H1 (cell line): ENCODE results near the gene NCOA1. TPM values are rescaled to one million over a fixed set of nuclear protein-coding genes. Genes with fewer than 3 reads are reported as not detected.

Experiments
- CTCF ChIA-PET: fragments of 300-600 bp; sonication (Branson Sonifier 250); formaldehyde crosslinking; loops from one replicate; lab custom pipeline; 2021; ENCODE audit not compliant: partially characterized antibody; lab: Charles Lee
- POLR2A ChIA-PET: fragments of 300-600 bp; sonication (Branson Sonifier 250); formaldehyde crosslinking; loops from one replicate; lab custom pipeline; 2021; ENCODE audit warnings: inconsistent platforms; ENCODE audit not compliant: partially characterized antibody; lab: Charles Lee
- DNase-seq, 2 experiments: peaks; one replicate each; pipeline versions ENCODE4 v3.0.0 to v3.0.0-alpha.2; 2010 to 2022; ENCODE audit warnings: low spot score in 2 of 2, low read depth in 1 of 2, mixed read lengths in 1 of 2
- FAIRE-seq: peaks from 2 replicates; lab custom pipeline; 2011; peaks lifted over from hg19 to GRCh38; lab: Jason Lieb, UNC
- H2AFZ ChIP-seq: 2 replicates; pipeline ENCODE4 v1.8.1; 2012; ENCODE audit warnings: low read length, inconsistent platforms
- H2AK5ac ChIP-seq: 2 replicates; pipeline ENCODE4 v1.6.1; 2013; ENCODE audit warnings: low read depth, low read length
- H2BK120ac ChIP-seq: replicated peaks from 2 replicates; pipeline ENCODE3; 2013; ENCODE audit warnings: low read depth, low read length, inconsistent platforms
- H2BK12ac ChIP-seq: 2 replicates; pipeline ENCODE4 v1.6.1; 2013; ENCODE audit warnings: low read depth, low read length
- H2BK15ac ChIP-seq: 2 replicates; pipeline ENCODE4 v1.6.1; 2013; ENCODE audit warnings: low read length
- H2BK20ac ChIP-seq: 2 replicates; pipeline ENCODE4 v1.6.1; 2013; ENCODE audit warnings: low read length
- H2BK5ac ChIP-seq: 2 replicates; pipeline ENCODE4 v1.6.1; 2013; ENCODE audit warnings: low read depth, low read length
- H3K14ac ChIP-seq: 2 replicates; pipeline ENCODE4 v1.6.1; 2013; ENCODE audit warnings: inconsistent platforms; ENCODE audit not compliant: insufficient read length
- H3K18ac ChIP-seq: 2 replicates; pipeline ENCODE4 v1.6.1; 2013; ENCODE audit warnings: low read length; ENCODE audit errors: extremely low read depth
- H3K23ac ChIP-seq: 2 replicates; pipeline ENCODE4 v1.6.1; 2013; ENCODE audit warnings: inconsistent platforms; ENCODE audit not compliant: insufficient read length
- H3K23me2 ChIP-seq: 2 replicates; pipeline ENCODE4 v1.6.1; 2013; ENCODE audit warnings: low read depth, low read length
- H3K27ac ChIP-seq: 2 replicates; pipeline ENCODE4 v1.6.1; 2011; ENCODE audit warnings: low read depth, low read length, inconsistent platforms
- H3K27me3 ChIP-seq, 4 experiments: replicated peaks in 1 of 4; 1 replicate in 1 of 4; 2 replicates in 3 of 4; pipeline versions ENCODE4 v1.6.1 to v1.8.1; 2011 to 2013; ENCODE audit warnings: low read length in 3 of 4, mild to moderate bottlenecking in 3 of 4, inconsistent platforms in 2 of 4, mixed read lengths in 2 of 4, moderate library complexity in 1 of 4; ENCODE audit not compliant: control insufficient read depth in 3 of 4, insufficient read depth in 3 of 4; ENCODE audit errors: extremely low read depth in 1 of 4
- H3K36me3 ChIP-seq, 4 experiments: 2 replicates each; pipeline versions ENCODE4 v1.6.1 to v1.8.1; 2011 to 2013; ENCODE audit warnings: mild to moderate bottlenecking in 4 of 4, low read length in 3 of 4, moderate library complexity in 2 of 4, control low read depth in 1 of 4, inconsistent platforms in 1 of 4; ENCODE audit not compliant: insufficient read depth in 4 of 4, control insufficient read depth in 2 of 4
- H3K4ac ChIP-seq: replicated peaks from 2 replicates; pipeline ENCODE3; 2013; ENCODE audit warnings: low read length, low read depth, mixed read lengths, inconsistent platforms; ENCODE audit not compliant: insufficient read length
- H3K4me1 ChIP-seq, 4 experiments: replicated peaks in 1 of 4; 1 replicate in 1 of 4; 2 replicates in 3 of 4; pipeline versions ENCODE4 v1.6.1 to v1.8.1; 2011 to 2013; ENCODE audit warnings: low read length in 3 of 4, inconsistent platforms in 2 of 4, mixed read lengths in 1 of 4; ENCODE audit not compliant: insufficient read depth in 4 of 4, control insufficient read depth in 3 of 4
- H3K4me2 ChIP-seq, 2 experiments: 2 replicates each; pipeline versions ENCODE4 v1.6.1 to v1.8.1; 2011 to 2013; ENCODE audit warnings: low read depth in 2 of 2, low read length in 2 of 2, control low read depth in 1 of 2, inconsistent platforms in 1 of 2, mild to moderate bottlenecking in 1 of 2; ENCODE audit not compliant: insufficient read depth in 1 of 2
- H3K4me3 ChIP-seq, 4 experiments: fragments of 200-600, 300-600 bp in 1 of 4; sonication (generic), shearing (Covaris generic), sonication (Bioruptor Twin) in 1 of 4; 2 replicates each; pipeline versions ENCODE4 v1.5.1 to v1.8.1; 2011 to 2016; ENCODE audit warnings: low read length in 4 of 4, low read depth in 3 of 4, control low read depth in 2 of 4, inconsistent platforms in 2 of 4, mild to moderate bottlenecking in 2 of 4, mixed read lengths in 1 of 4, moderate library complexity in 1 of 4; ENCODE audit not compliant: insufficient read depth in 2 of 4; ENCODE audit errors: extremely low read depth in 1 of 4
- H3K56ac ChIP-seq: replicated peaks from 2 replicates; pipeline ENCODE3; 2013; ENCODE audit warnings: low read depth, mild to moderate bottlenecking, mixed read lengths, low read length, inconsistent platforms; ENCODE audit not compliant: insufficient read length
- H3K79me1 ChIP-seq: 2 replicates; pipeline ENCODE4 v1.6.1; 2013; ENCODE audit warnings: low read depth, low read length, control low read depth
- H3K79me2 ChIP-seq, 2 experiments: 2 replicates each; pipeline versions ENCODE4 v1.6.1 to v1.8.1; 2012 to 2013; ENCODE audit warnings: low read length in 2 of 2, mild to moderate bottlenecking in 2 of 2, inconsistent platforms in 1 of 2; ENCODE audit not compliant: insufficient read depth in 2 of 2, control insufficient read depth in 1 of 2
- H3K9ac ChIP-seq, 4 experiments: replicated peaks in 1 of 4; 1 replicate in 1 of 4; 2 replicates in 3 of 4; pipeline versions ENCODE4 v1.6.1 to v1.8.1; 2011 to 2013; ENCODE audit warnings: low read depth in 3 of 4, low read length in 3 of 4, control low read depth in 2 of 4, mild to moderate bottlenecking in 2 of 4, moderate library complexity in 2 of 4, inconsistent platforms in 1 of 4; ENCODE audit errors: extremely low read depth in 1 of 4
- H3K9me3 ChIP-seq, 2 experiments: 2 replicates each; pipeline versions ENCODE4 v1.6.1 to v1.8.1; 2012 to 2013; ENCODE audit warnings: mild to moderate bottlenecking in 2 of 2, moderate library complexity in 2 of 2, control low read depth in 1 of 2, inconsistent platforms in 1 of 2, low read depth in 1 of 2, low read length in 1 of 2, mixed read lengths in 1 of 2; ENCODE audit not compliant: insufficient read depth in 2 of 2
- H4K20me1 ChIP-seq, 2 experiments: replicated peaks in 1 of 2; 2 replicates each; pipeline versions ENCODE3 to v1.8.1; 2011 to 2013; ENCODE audit warnings: inconsistent platforms in 2 of 2, low read length in 2 of 2, mild to moderate bottlenecking in 1 of 2; ENCODE audit not compliant: insufficient read depth in 2 of 2, control insufficient read depth in 1 of 2
- H4K5ac ChIP-seq: 2 replicates; pipeline ENCODE4 v1.6.1; 2013; ENCODE audit warnings: low read length, low read depth, mixed read lengths, inconsistent platforms; ENCODE audit not compliant: insufficient read length
- H4K8ac ChIP-seq: 2 replicates; pipeline ENCODE4 v1.8.0; 2013; ENCODE audit warnings: mild to moderate bottlenecking, moderate library complexity, low read length, inconsistent platforms; ENCODE audit not compliant: insufficient read depth; ENCODE audit errors: extremely low read depth
- H4K91ac ChIP-seq: replicated peaks from 2 replicates; pipeline ENCODE3; 2013; ENCODE audit warnings: low read length, mixed read lengths, inconsistent platforms; ENCODE audit not compliant: insufficient read length
- BCL11A ChIP-seq, 2 experiments: IDR thresholded peaks; one replicate each; pipeline ENCODE4 v1.6.1; 2011; ENCODE audit warnings: low read depth in 2 of 2, low read length in 2 of 2, mild to moderate bottlenecking in 2 of 2
- BRCA1 ChIP-seq: IDR thresholded peaks from 2 replicates; pipeline ENCODE4 v1.6.1; 2012; ENCODE audit warnings: low read depth, low read length, improper control_type of control experiment
- JUN ChIP-seq: IDR thresholded peaks from 2 replicates; pipeline ENCODE4 v1.6.1; 2011; ENCODE audit warnings: low read depth, mild to moderate bottlenecking, improper control_type of control experiment, low read length
- NANOG ChIP-seq: IDR thresholded peaks from 2 replicates; pipeline ENCODE4 v1.6.1; 2011; ENCODE audit warnings: low read length, low read depth, mild to moderate bottlenecking, inconsistent platforms; ENCODE audit not compliant: insufficient read depth, poor library complexity, severe bottlenecking
- NRF1 ChIP-seq: IDR thresholded peaks from 2 replicates; pipeline ENCODE4 v1.6.1; 2011; ENCODE audit warnings: mild to moderate bottlenecking, low read depth, low read length, improper control_type of control experiment
- POLR2AphosphoS5 ChIP-seq: IDR thresholded peaks from 2 replicates; pipeline ENCODE4 v1.6.1; 2011; ENCODE audit warnings: low read depth, low read length
- SRF ChIP-seq: IDR thresholded peaks from 2 replicates; pipeline ENCODE4 v1.6.1; 2011; ENCODE audit warnings: mild to moderate bottlenecking, low read depth, low read length, moderate library complexity
- TEAD4 ChIP-seq: IDR thresholded peaks from 2 replicates; pipeline ENCODE4 v1.6.1; 2012; ENCODE audit warnings: low read depth, low read length, inconsistent platforms, mixed read lengths
- WGBS, 2 experiments: shearing (Covaris generic) in 1 of 2; methylation state at CpG; one replicate each; pipeline versions ENCODE4 v1.1.6 to v1.1.7; 2013 to 2015; ENCODE audit warnings: low lambda C conversion rate in 2 of 2, mixed read lengths in 2 of 2, inconsistent platforms in 1 of 2, low coverage in 1 of 2, missing lambda C conversion rate in 1 of 2; ENCODE audit not compliant: insufficient replicate concordance in 2 of 2, insufficient coverage in 1 of 2, insufficient read length in 1 of 2; ENCODE audit errors: extremely low coverage in 1 of 2, missing lambda C conversion rate in 1 of 2; 5-methylcytosine and 5-hydroxymethylcytosine counted together
- polyA plus RNA-seq, 7 experiments: library from polyadenylated mRNA; depleted of rRNA in 3 of 7; stranded (reverse) in 5 of 7; unstranded in 2 of 7; fragments of >200 nt in 5 of 7; fragments of 200-250 nt in 2 of 7; gene quantifications; 1 replicate in 5 of 7; 2 replicates in 1 of 7; 4 replicates in 1 of 7; pipeline versions ENCODE4 v1.2.1 to v1.2.3, GENCODE V29; 2011 to 2013; ENCODE audit warnings: missing spikeins in 2 of 7, mixed read lengths in 2 of 7
- total RNA-seq: library from RNA; stranded (reverse); fragmentation: NEBNext Ultra II Directional; extraction: Animal tissue kit (Norgen Biotek cat#: 25700); gene quantifications from 2 replicates; pipeline ENCODE4 v1.2.1, GENCODE V29; 2021

The NCOA1 gene
- total and polyA plus RNA-seq, 2 of the 8 experiments (the other 6 are each of a cell fraction or from before 2014, with no cell fraction given) = 12.8 to 17.9 TPM

DNA sequence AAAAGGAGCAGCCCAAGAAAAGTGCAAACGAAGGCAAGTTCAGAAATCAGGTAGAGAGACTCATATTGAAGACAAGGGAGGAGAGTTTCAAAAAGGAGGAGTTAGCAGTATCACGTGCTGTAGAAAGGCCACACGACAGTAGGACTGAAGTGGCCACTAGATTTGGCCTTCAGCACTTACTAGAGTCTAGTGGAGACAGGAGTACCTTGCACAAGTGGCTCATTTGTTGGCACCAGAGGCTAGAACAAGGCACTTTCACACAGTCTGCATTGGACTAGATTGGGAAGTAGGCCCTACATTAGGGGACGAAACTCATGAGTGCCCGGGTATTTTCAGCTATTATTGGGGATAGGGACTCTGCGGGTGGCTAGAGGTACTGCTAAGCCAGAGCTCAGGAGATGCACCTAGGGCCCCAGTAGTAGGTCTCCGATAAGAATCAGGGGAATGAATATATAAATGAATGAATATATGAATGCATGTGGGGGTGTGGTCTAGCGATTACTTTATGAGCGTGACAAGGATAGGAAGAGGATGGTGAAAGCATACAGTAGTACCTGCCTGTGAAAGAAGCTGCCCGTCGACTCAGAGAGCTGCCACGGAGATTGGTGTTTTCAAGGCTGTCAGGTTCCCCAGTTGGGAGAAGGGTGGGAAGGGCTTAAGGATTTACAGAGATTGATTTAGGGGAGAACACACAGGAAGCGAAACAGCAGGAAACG, 1.4 kb upstream of the NCOA1 start:
- peak overlapping the region; percentile 92; the same call in 1 of the 2 replicates for H2BK12ac ChIP-seq
- 38% methylated on average over 14 of the region's 14 CpGs; no CpG with 5 or more reads in 1 of the 2 experiments for WGBS, 2 experiments

More for the DNA sequence above, 1.4 kb upstream of the NCOA1 start:
- Histone ChIP-seq H2AK5ac (no peak overlapping the region), H3K27me3 (peaks cover 0 to 6% (median 5%) of the 10 kb centered on the region in 4 experiments; a peak in 3 of 7 replicates), H3K23ac (no peak overlapping the region), H2BK15ac (peak overlapping the region; percentile 88), H3K79me1 (peaks cover 6% of the 10 kb centered on the region), H3K27ac (no peak overlapping the region), H4K20me1 (peaks cover 0 to 5% of the 10 kb centered on the region in 2 experiments), H3K23me2 (peaks cover 19% of the 10 kb centered on the region), H3K4me1 (peaks cover 5 to 16% (median 10%) of the 10 kb centered on the region in 4 experiments; a peak in 6 of 7 replicates), H3K4me3 (peak overlapping the region; percentile 46 to 84 (median 57); a peak in 6 of 8 replicates), H3K4me2 (peak overlapping the region; percentile 89 to 91), H4K91ac (no peak overlapping the region), H4K5ac (no peak overlapping the region), H3K9ac (peak overlapping the region in 1 of 4 experiments; percentile 18; a peak in 1 of 7 replicates), H2BK120ac (no peak overlapping the region), H3K14ac (no peak overlapping the region), H3K79me2 (peaks cover 0 to 21% of the 10 kb centered on the region in 2 experiments; a peak in 2 of 4 replicates), H2BK5ac (no peak overlapping the region), H4K8ac (no peak overlapping the region), H3K4ac (no peak overlapping the region), H3K56ac (no peak overlapping the region), H3K9me3 (peaks cover 0 to 3% of the 10 kb centered on the region in 2 experiments; a peak in 1 of 4 replicates), H3K18ac (no peak overlapping the region), H3K36me3 (no peaks in the 10 kb centered on the region), H2BK20ac (no peak overlapping the region; the same call in 1 of the 2 replicates), H2AFZ (peak overlapping the region; percentile 91)
- FAIRE-seq (no peak), DNase-seq (peak in 1 of 2 experiments; percentile 51)
- CTCF ChIA-PET = interaction anchor here (0.5 to 1.3 kb wide), 3 partner anchors 64 to 81 kb away, joined by 3 read pairs; no protein-coding TSS in a partner anchor
- TF ChIP-seq BCL11A (IDR thresholded peaks at IDR 0.05; ENCODE audit: low read depth in 2 of 2, low read length in 2 of 2) = no peak
- no peak for TF ChIP-seq JUN
- no peak for TF ChIP-seq NRF1
- no peak for TF ChIP-seq POLR2AphosphoS5
- TF ChIP-seq TEAD4 = no peak
- TF ChIP-seq NANOG = no peak
- TF ChIP-seq BRCA1 = no peak
- TF ChIP-seq SRF = no peak
- POLR2A ChIA-PET = interaction anchor here (1.3 kb wide), 1 partner anchor 303 kb away, joined by 3 read pairs; the partner anchor contains the start of genes CENPO and PTRHD1
